ENCODE results near the gene ATG14.
"Not testable (repeated sequence)": the region's sequence is repeated elsewhere in the genome, so short reads cannot be mapped to it uniquely, and the experiment has no call there.

The ATG14 gene

DNA sequence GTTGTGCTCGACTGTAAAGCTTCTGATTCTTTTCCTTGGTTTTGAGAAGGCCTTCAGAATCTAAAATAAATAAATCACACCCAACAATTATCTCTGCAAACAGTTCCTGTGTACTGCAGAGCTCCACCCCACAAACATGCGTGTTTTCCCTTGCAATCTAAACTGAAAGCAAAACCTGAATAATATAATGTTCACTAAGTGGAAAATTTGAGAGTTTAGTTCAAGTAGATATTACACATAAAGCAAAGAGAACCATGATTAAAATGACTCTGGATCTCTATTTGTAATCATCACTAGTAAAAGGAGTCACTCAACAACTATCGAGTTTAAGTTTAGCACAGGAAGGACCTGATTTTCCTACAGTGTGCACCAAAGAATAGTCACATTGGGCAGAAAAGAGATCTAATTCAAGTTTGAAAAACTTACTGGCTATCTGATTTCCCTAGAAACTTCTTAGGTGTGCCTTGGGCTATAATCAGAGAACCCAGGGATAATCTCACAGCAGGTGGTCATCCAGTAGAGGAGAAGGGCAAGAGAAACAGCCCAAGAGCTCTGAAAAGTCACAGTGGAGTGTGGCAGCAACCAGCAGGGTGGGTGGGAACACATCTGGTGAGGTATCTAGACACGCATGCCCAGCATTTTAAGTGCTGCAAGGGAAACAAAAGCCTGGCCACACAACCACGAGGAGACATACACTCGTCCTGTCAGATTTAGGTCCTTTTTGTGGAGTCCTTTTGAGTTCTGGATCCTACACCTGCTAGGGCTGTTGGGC is 25.4 kb downstream of the ATG14 start:
- TF ChIP-seq, protein P1, sequence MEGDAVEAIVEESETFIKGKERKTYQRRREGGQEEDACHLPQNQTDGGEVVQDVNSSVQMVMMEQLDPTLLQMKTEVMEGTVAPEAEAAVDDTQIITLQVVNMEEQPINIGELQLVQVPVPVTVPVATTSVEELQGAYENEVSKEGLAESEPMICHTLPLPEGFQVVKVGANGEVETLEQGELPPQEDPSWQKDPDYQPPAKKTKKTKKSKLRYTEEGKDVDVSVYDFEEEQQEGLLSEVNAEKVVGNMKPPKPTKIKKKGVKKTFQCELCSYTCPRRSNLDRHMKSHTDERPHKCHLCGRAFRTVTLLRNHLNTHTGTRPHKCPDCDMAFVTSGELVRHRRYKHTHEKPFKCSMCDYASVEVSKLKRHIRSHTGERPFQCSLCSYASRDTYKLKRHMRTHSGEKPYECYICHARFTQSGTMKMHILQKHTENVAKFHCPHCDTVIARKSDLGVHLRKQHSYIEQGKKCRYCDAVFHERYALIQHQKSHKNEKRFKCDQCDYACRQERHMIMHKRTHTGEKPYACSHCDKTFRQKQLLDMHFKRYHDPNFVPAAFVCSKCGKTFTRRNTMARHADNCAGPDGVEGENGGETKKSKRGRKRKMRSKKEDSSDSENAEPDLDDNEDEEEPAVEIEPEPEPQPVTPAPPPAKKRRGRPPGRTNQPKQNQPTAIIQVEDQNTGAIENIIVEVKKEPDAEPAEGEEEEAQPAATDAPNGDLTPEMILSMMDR (conservative IDR thresholded peaks at IDR 0.05; ENCODE audit: low read depth) = no peak
- no peak overlapping the region for H3K27ac ChIP-seq
- no peak for DNase-seq (ENCODE audit: low spot score)
- POLR2A ChIA-PET (ENCODE audit: low non-redundant PET) = no interaction called here
- CTCF ChIA-PET = interaction anchor here (0.7 to 1.0 kb wide), 2 partner anchors 20 to 88 kb away, joined by 3 read pairs; no protein-coding TSS in a partner anchor

DNA sequence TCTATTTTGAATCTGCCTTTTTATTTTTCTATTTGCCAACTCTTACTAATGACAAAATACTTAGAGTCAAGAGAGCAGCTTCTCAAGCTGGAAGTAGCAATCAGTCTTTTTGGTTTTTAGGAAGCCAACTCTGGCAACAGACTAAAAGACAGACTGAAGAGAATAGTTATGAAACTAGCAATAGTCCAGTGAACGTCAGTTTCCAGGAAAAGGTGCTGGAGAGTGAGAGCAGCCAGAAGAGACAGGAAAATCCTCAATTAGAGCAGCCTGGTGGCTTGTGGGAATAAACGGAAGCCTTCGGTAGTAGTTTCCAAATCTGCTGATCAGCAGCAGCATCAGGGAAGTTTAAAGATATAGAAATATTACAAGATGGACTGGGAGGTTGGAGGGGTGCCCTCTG is 27.1 kb downstream of the ATG14 start:
- ChIA-PET CTCF (no interaction called here), POLR2A (ENCODE audit: low non-redundant PET) (no interaction called here)
- DNase-seq (ENCODE audit: low spot score) = no peak
- TF ChIP-seq, protein P1 (conservative IDR thresholded peaks at IDR 0.05; ENCODE audit: low read depth) = no peak
- no peak overlapping the region for H3K27ac ChIP-seq

DNA sequence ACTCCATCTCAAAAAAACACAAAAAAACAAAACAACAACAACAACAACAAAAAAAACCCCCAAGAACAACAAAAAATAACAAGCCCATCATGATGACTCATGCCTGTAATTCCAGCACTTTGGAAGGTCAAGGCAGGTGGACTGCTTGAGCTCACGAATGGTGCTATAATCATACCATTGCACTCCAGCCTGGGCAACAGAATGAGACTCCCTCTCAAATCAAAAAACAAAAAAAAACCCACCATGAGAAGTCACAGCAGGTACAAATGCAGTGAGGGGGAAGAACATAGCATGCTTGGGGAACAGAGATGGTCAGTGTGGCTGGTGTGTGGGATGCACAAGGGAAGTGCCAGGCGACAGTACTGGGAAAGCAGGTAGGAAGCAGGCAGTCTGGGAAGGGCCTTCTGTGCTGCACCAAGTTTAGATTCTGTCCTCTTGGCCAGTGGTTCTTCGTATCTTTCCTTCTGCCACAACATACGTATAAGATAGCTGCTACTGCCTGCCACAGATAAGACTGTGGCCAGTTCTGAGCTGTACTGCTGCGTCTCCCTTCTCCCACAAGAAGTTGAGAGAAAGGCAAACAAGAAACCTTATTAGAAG is 28.0 kb downstream of the ATG14 start:
- ChIA-PET POLR2A (ENCODE audit: low non-redundant PET) (no interaction called here), CTCF (interaction anchor here (0.6 kb wide), 1 partner anchor 200 kb away, joined by 4 read pairs; no protein-coding TSS in a partner anchor)
- no peak for DNase-seq (ENCODE audit: low spot score)
- no peak overlapping the region for H3K27ac ChIP-seq
- TF ChIP-seq, protein P1 (conservative IDR thresholded peaks at IDR 0.05; ENCODE audit: low read depth) = no peak

DNA sequence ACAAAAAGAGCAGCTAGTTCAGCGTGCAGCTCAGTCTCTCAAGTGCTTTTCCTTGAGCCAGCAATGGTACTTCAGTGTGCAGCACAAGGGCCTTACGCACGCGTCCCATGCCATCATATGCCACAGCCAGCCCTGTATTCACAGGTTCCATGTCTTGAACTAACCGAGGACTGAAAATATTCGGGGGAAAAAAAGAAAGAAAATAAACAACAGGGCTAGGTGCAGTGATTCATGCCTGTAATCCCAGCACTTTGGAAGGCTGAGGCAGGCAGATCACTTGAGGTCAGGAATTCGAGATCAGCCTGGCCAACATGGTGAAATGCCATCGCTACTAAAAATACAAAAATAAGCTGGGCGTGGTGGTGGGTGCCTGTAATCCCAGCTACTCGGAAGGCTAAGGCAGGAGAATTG is 28.6 kb downstream of the ATG14 start:
- CTCF ChIA-PET = interaction anchor here (0.6 kb wide), 1 partner anchor 199 kb away, joined by 4 read pairs; no protein-coding TSS in a partner anchor
- H3K27ac ChIP-seq; POLR2A ChIA-PET (ENCODE audit: low non-redundant PET); DNase-seq (ENCODE audit: low spot score): not testable (repeated sequence)

DNA sequence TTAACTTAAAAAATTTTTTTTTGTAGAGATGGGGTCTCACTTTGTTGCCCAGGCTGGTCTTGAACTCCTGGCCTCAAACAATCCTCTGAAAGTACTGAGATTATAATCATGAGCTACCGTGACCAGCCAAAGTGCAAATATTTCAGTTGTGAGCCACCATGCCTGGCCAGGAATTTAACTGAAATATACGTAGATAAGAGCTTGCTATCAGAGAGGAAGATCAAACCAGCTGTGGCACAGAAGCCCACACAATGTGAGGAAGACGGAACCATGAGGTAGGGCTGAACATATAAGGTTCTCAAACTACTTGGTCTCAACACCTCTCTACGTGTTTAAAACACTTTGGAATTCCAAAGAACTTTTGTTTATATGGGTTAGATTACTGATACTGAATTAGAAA is 29.1 kb downstream of the ATG14 start:
- ChIA-PET CTCF (no interaction called here), POLR2A (ENCODE audit: low non-redundant PET) (no interaction called here)
- TF ChIP-seq, protein P1 (conservative IDR thresholded peaks at IDR 0.05; ENCODE audit: low read depth) = no peak
- no peak for DNase-seq (ENCODE audit: low spot score)
- H3K27ac ChIP-seq = no peak overlapping the region

DNA sequence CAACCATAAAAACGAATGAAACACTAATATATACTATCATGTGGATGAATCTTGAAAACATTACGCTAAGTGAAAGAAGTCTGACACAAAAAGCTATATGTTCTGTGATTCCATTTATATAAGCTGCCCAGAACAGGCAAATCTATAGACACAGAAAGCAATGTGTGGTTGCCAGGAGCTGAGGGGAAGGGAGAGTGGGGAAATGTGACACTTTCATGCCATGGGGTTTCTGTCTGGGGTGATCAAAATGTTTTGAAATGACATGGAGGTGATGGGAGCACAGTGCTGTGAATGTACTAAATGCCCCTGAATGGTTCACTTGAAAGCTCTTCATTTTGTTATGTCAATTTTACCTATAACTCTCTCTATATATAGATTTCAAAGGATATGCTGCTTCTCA is 30.1 kb downstream of the ATG14 start:
- DNase-seq (ENCODE audit: low spot score) = no peak
- H3K27ac ChIP-seq = no peak overlapping the region
- TF ChIP-seq, protein P1 (conservative IDR thresholded peaks at IDR 0.05; ENCODE audit: low read depth) = no peak
- ChIA-PET POLR2A (ENCODE audit: low non-redundant PET) (no interaction called here), CTCF (interaction anchor here (0.6 kb wide), 1 partner anchor 16 kb away, joined by 3 read pairs; no protein-coding TSS in a partner anchor)

DNA sequence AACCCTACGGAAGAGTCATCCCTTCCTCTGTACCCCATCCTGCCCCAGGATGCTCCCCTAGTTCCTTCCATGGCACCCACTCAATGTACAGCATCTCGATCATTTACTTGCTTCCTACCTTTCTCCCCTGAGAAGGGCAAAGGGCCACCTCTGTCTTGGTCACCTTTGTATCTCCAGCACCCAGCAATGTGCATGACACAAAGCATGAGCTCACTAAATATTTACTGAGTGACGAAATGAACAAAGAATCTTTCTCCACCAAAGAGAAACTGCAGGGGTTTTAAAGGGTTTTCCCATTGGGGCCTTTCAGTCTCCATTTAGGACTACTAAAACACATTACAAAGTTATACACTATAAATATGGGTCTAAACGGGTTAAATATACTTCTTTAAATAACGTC is 30.6 kb downstream of the ATG14 start:
- TF ChIP-seq, protein P1 (conservative IDR thresholded peaks at IDR 0.05; ENCODE audit: low read depth) = no peak
- DNase-seq (ENCODE audit: low spot score) = no peak
- ChIA-PET CTCF (interaction anchor here (0.6 kb wide), 1 partner anchor 17 kb away, joined by 3 read pairs; no protein-coding TSS in a partner anchor), POLR2A (ENCODE audit: low non-redundant PET) (no interaction called here)
- H3K27ac ChIP-seq = no peak overlapping the region

All from RWPE1 (cell line).